Hippocampal formation (tissue), 2 donors: ENCODE results near the gene PLD4.
"Not testable (repeated sequence)": the region's sequence is repeated elsewhere in the genome, so short reads cannot be mapped to it uniquely, and the experiment has no call there.

Source experiments
- DNase-seq, 2 donors: peaks; one replicate each; lab custom pipeline; 2025; lab: John Stamatoyannopoulos, UW

The PLD4 gene

GRCh38 chr14:104924421-104925213 lies at the start of gene PLD4:
Gene PLD4, plus strand, starts transcription at chr14:104924879. Its CDS starts 2,262 bp downstream, at chr14:104927141.
- DNase-seq: no peak

GRCh38 chr14:104875412-104875751 lies 49.3 kb upstream of the PLD4 start:
- no peak for DNase-seq

- no peak for DNase-seq
Measured at GRCh38 chr14:104875811-104876210, 48.9 kb upstream of the PLD4 start.

GRCh38 chr14:104876251-104876699 lies 48.4 kb upstream of the PLD4 start:
- no peak for DNase-seq

- no peak for DNase-seq
Measured at GRCh38 chr14:104877066-104877805, 47.4 kb upstream of the PLD4 start.

GRCh38 chr14:104877806-104878550 lies 46.7 kb upstream of the PLD4 start:
- DNase-seq: no peak

- DNase-seq: no peak
Measured at GRCh38 chr14:104878582-104878981, 46.1 kb upstream of the PLD4 start.

GRCh38 chr14:104879201-104879982 lies 45.3 kb upstream of the PLD4 start:
- no peak for DNase-seq

GRCh38 chr14:104879983-104880565 lies 44.6 kb upstream of the PLD4 start:
- no peak for DNase-seq

- no peak for DNase-seq
Measured at GRCh38 chr14:104880584-104881210, 44.0 kb upstream of the PLD4 start.

GRCh38 chr14:104881369-104881979 lies 43.2 kb upstream of the PLD4 start:
- no peak for DNase-seq

GRCh38 chr14:104882325-104882973 lies 42.2 kb upstream of the PLD4 start:
- no peak for DNase-seq

- DNase-seq: no peak
Measured at GRCh38 chr14:104882991-104883660, 41.6 kb upstream of the PLD4 start.

GRCh38 chr14:104883681-104884361 lies 40.9 kb upstream of the PLD4 start:
- DNase-seq: no peak

GRCh38 chr14:104884381-104884780 lies 40.3 kb upstream of the PLD4 start:
- DNase-seq: not testable (repeated sequence)

- no peak for DNase-seq
Measured at GRCh38 chr14:104885031-104885972, 39.4 kb upstream of the PLD4 start.

- no peak for DNase-seq
Measured at GRCh38 chr14:104885973-104886689, 38.5 kb upstream of the PLD4 start.
